ENCODE data around the gene LRRN2. TPM values are rescaled to one million over a fixed set of nuclear protein-coding genes. Genes with fewer than 3 reads are reported as not detected.

LRRN2 gene
- polyA plus RNA-seq (2011; rRNA removed) (not detected in 2 replicates), polyA minus RNA-seq (2011; rRNA and poly(A)+ RNA removed) (not detected in 2 replicates)

- CTCF ChIA-PET = no interaction called here
- POLR2A ChIA-PET = no interaction called here
- H3K27me3 ChIP-seq (ENCODE audit: control insufficient read depth, insufficient read depth, low read length) = peaks cover 43% of the 10 kb centered on the region
These were observed at the start of gene LRRN2 for GRCh38 chr1:204685236-204686006. LRRN2 (minus strand) TSS chr1:204685738; CDS start chr1:204619992, 65,746 bp downstream.

GRCh38 chr1:204735042-204735441 lies 49.5 kb upstream of the LRRN2 start:
- H3K9me3 ChIP-seq (ENCODE audit: control insufficient read depth, insufficient read depth, low read length) = no peaks in the 10 kb centered on the region
- CTCF ChIA-PET = no interaction called here
- POLR2A ChIA-PET = no interaction called here
- no peak overlapping the region for H3K27ac ChIP-seq (ENCODE audit: low read depth, low read length)
- H3K4me3 ChIP-seq (ENCODE audit: low read depth, low read length) = no peak overlapping the region
- no peak for DNase-seq (ENCODE audit: low read depth, low spot score)
- H3K27me3 ChIP-seq (ENCODE audit: control insufficient read depth, insufficient read depth, low read length) = peaks cover 17% of the 10 kb centered on the region
- TF ChIP-seq, protein P1, sequence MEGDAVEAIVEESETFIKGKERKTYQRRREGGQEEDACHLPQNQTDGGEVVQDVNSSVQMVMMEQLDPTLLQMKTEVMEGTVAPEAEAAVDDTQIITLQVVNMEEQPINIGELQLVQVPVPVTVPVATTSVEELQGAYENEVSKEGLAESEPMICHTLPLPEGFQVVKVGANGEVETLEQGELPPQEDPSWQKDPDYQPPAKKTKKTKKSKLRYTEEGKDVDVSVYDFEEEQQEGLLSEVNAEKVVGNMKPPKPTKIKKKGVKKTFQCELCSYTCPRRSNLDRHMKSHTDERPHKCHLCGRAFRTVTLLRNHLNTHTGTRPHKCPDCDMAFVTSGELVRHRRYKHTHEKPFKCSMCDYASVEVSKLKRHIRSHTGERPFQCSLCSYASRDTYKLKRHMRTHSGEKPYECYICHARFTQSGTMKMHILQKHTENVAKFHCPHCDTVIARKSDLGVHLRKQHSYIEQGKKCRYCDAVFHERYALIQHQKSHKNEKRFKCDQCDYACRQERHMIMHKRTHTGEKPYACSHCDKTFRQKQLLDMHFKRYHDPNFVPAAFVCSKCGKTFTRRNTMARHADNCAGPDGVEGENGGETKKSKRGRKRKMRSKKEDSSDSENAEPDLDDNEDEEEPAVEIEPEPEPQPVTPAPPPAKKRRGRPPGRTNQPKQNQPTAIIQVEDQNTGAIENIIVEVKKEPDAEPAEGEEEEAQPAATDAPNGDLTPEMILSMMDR (IDR thresholded peaks at IDR 0.05; ENCODE audit: low read depth, low read length) = no peak

More at GRCh38 chr1:204685236-204686006, at the start of gene LRRN2:
- TF ChIP-seq, protein P1 (IDR thresholded peaks at IDR 0.05; ENCODE audit: low read depth, low read length) = no peak
- Histone ChIP-seq H3K9me3 (ENCODE audit: control insufficient read depth, insufficient read depth, low read length) (no peaks in the 10 kb centered on the region), H3K27ac (ENCODE audit: low read depth, low read length) (no peak within 1 kb of the TSS), H3K4me3 (ENCODE audit: low read depth, low read length) (no peak within 1 kb of the TSS)
- no peak for DNase-seq (ENCODE audit: low read depth, low spot score)

DNA sequence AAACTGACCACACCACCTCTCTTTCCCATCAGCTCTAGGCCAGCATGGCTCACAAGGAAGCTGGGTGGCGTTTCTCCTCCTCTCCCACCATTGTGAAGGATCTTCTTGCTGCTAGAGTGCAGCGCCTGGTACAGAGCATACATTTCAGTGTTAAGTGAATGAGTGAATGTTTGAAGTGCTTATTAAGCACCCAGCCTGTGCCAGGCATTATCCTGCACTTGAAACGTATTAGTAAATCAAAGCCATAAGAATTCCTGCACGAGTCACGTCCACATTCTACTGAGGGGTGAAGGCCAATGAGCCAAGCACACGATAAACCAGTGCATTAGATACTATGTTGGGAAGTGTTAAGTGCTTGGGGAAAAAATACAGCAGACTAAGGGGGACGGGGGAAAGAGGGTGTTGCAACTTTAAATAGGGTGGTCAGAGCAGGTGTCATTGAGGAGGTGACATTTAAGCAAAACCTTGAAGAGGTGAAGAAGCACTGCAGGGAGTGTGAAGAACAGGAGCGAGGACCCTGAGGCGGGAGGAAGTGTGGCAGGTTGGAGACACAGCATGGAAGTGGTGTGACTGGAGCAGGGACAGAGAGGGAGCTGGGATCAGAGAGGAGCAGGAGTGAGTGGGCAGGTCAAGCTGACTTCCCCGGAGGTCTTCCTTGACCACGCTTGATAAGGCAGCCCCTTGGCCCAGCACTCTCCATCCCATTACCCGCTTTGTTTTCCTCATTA lies 48.5 kb upstream of the LRRN2 start:
- peaks cover 17% of the 10 kb centered on the region for H3K27me3 ChIP-seq (ENCODE audit: control insufficient read depth, insufficient read depth, low read length)
- POLR2A ChIA-PET = no interaction called here
- no peak for DNase-seq (ENCODE audit: low read depth, low spot score)
- H3K9me3 ChIP-seq (ENCODE audit: control insufficient read depth, insufficient read depth, low read length) = no peaks in the 10 kb centered on the region
- TF ChIP-seq, protein P1 (IDR thresholded peaks at IDR 0.05; ENCODE audit: low read depth, low read length) = no peak
- CTCF ChIA-PET = no interaction called here
- no peak overlapping the region for H3K4me3 ChIP-seq (ENCODE audit: low read depth, low read length)
- H3K27ac ChIP-seq (ENCODE audit: low read depth, low read length) = no peak overlapping the region

GRCh38 chr1:204733289-204733688 lies 47.8 kb upstream of the LRRN2 start:
- ChIA-PET CTCF (interaction anchor here (2.6 kb wide), 1 partner anchor 14 kb away, joined by 10 read pairs; no protein-coding TSS in a partner anchor), POLR2A (no interaction called here)
- peaks cover 17% of the 10 kb centered on the region for H3K27me3 ChIP-seq (ENCODE audit: control insufficient read depth, insufficient read depth, low read length)

More at GRCh38 chr1:204733289-204733688, 47.8 kb upstream of the LRRN2 start:
- Histone ChIP-seq H3K27ac (ENCODE audit: low read depth, low read length) (no peak overlapping the region), H3K4me3 (ENCODE audit: low read depth, low read length) (no peak overlapping the region), H3K9me3 (ENCODE audit: control insufficient read depth, insufficient read depth, low read length) (no peaks in the 10 kb centered on the region)
- DNase-seq (ENCODE audit: low read depth, low spot score) = no peak
- TF ChIP-seq, protein P1 (IDR thresholded peaks at IDR 0.05; ENCODE audit: low read depth, low read length) = no peak
